Melanocyte of skin (primary cell): Measurements from ENCODE around the gene GNMT. TPM values are rescaled to one million over a fixed set of nuclear protein-coding genes. Genes with fewer than 3 reads are reported as not detected.

ENCODE experiments used
- total RNA-seq, 2 donors: library from RNA; depleted of rRNA; stranded (reverse); fragments of >200 nt; gene quantifications; 2 replicates each; pipeline ENCODE4 v1.2.3, GENCODE V29; 2012

GNMT gene
- not detected for total RNA-seq

DNA sequence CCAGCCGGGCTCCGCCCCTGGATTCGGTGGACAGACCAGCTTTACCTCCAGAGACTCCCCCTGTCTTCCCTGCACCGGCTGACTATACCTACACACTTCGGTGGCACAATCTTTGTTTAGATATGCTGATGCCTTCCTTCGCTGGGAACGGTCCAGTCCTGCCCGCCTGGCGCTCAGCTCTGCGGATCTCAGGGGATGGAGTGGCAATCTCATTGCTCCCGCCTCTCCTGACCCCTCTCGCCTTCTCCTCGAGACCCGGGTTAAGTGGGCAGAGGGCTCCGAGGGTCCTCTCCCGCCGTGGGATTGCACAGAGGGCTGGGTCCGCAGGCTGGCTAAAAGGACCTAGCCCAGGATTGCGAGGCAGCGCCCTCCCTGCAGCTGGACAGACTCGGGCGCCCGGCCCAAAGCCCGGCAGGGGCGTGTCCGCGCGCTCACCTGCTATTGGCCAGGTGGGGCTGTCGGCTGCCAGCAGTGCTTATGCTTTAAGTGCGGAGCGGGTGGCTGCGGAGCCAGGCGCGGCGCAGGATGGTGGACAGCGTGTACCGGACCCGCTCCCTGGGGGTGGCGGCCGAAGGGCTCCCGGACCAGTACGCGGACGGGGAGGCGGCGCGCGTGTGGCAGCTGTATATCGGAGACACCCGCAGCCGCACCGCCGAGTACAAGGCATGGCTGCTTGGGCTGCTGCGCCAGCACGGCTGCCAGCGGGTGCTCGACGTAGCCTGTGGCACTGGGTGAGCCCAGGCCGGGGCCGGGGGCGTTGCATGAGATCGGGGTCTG, at the start of gene GNMT:
TSS of gene GNMT (plus strand) at position 512 of the 777 bp plus-strand sequence. CDS start at position 526, 14 bp downstream.

GRCh38 chr6:42915732-42916131, 44.8 kb upstream of the GNMT start, which contains the start of gene PTCRA:
Gene PTCRA (plus strand): TSS chr6:42916053. CDS start chr6:42916070, 17 bp downstream.

DNA sequence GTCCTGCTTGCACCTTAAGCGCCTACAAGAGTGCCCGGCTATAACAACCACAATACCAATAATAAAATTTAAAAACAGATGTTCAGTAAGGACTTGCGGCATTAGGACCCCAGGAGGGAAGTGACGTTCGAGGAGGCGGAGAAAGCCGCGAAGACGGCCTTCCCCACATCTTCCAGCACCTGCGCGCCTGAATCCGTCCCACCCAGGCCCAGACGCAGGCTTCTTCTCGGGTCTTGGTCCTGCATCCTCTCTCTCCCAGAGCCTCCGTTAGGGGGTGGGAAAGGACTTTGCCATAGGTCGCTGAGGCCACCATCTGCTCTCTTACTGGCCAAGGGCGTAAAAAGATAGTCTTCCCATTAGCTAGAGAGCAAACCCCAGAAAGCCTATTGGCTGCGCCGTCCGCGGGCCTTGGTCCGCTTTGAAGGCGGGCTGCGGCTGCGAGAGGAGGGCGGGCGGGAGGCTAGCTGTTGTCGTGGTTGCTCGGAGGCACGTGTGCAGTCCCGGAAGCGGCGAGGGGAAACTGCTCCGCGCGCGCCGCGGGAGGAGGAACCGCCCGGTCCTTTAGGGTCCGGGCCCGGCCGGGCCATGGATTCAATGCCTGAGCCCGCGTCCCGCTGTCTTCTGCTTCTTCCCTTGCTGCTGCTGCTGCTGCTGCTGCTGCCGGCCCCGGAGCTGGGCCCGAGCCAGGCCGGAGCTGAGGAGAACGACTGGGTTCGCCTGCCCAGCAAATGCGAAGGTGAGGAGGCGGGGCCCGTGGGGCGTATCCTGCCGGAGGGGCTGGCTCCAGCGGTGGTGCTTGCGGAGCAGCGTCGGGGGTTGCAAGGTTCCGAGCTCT, 31.4 kb upstream of the GNMT start, which contains the start of gene CNPY3:
TSS of gene CNPY3 (plus strand) at position 495 of the 835 bp plus-strand sequence. CDS start at position 586, 91 bp downstream.

GRCh38 chr6:42978839-42979522, 18.4 kb downstream of the GNMT start, which contains the start of gene PEX6:
Gene PEX6 (minus strand): TSS chr6:42979181. CDS start chr6:42979150, 31 bp downstream.

DNA sequence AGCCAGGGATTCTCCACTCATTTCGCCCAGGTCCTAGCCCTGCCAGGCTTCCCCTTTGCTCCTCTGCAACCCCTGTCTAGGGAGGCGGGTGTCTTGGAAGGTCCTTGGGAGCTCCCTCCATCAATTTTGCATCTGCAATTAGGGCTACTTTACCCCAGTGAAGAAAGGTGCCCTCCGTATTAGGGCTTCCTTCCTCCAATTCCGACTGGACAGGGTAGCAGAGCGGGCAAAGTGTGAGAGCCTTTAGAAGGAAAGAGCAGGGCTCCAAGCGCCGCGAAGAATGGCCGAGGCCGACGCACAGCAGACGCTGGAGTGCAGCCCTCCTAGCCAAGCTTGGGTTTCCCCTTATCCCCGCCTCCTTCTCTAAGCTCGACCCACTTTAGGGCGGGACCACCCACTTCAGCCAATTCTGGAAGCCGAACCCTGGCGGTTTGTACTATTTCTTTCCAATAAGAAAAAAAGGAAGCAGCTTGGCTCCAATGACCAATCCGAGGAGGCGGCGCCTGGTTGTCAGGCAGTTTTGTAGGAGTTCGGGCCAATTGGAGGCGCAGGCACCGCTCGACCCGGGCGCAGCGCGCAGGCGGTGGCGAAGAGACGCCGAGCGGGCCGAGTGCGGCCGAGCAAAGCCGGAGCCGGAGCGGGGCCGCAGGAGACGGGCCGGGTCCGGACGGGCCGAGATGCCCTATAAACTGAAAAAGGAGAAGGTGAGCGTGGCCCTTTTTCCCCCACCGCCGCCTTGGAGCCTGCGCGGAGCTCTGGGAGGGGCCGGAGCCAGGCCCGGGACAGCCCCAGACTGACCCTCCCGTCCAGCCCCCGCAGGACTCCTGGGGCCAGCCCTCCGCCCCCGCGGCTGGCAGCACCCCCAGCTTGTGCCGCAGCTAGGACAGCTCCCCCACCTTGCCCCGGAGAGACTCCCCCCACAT, 23.7 kb downstream of the GNMT start, which contains the start of gene PPP2R5D:
TSS of gene PPP2R5D (plus strand) at position 570 of the 923 bp plus-strand sequence. CDS start at position 678, 108 bp downstream.

Other genes starting within 250 kb of the GNMT start
- gene PRPH2, start 238.2 kb upstream of the GNMT start, total RNA-seq: under 1 TPM; under 0.01 to 0.34 TPM
- gene TBCC, start 214.7 kb upstream of the GNMT start, total RNA-seq: 10 to 100 TPM; 37.2 to 49.0 TPM
- gene BICRAL, start 178.7 kb upstream of the GNMT start, total RNA-seq: 1 to 10 TPM; 4.7 to 4.8 TPM
- 100 to 1,000 TPM; 113 to 149 TPM for gene RPL7L1, start 81.1 kb upstream of the GNMT start, total RNA-seq
- gene PTCRA, start 44.7 kb upstream of the GNMT start, total RNA-seq: under 1 TPM in 1 of 2 donors, not detected in 1; 0.33 TPM
- 10 to 100 TPM; 19.6 to 39.6 TPM for gene CNPY3, start 31.3 kb upstream of the GNMT start, total RNA-seq
- 10 to 100 TPM; 20.3 to 27.5 TPM for gene PEX6, start 18.4 kb downstream of the GNMT start, total RNA-seq
- gene PPP2R5D, start 23.8 kb downstream of the GNMT start, total RNA-seq: 10 to 100 TPM; 48.5 to 65.6 TPM
- gene MEA1, start 53.2 kb downstream of the GNMT start, total RNA-seq: 10 to 100 TPM; 40.6 to 63.6 TPM
- 10 to 100 TPM; 84.7 to 90.9 TPM for gene KLHDC3, start 53.5 kb downstream of the GNMT start, total RNA-seq
- 100 to 1,000 TPM in 1 of 2 donors, 10 to 100 TPM in 1; 84.0 to 123 TPM for gene RRP36, start 60.9 kb downstream of the GNMT start, total RNA-seq
- gene CUL7, start 93.1 kb downstream of the GNMT start, total RNA-seq: 10 to 100 TPM; 16.7 to 17.6 TPM
- 10 to 100 TPM; 19.6 to 38.6 TPM for gene MRPL2, start 98.7 kb downstream of the GNMT start, total RNA-seq
- gene KLC4, start 98.9 kb downstream of the GNMT start, total RNA-seq: 10 to 100 TPM in 1 of 2 donors, 1 to 10 TPM in 1; 8.7 to 14.1 TPM
- 10 to 100 TPM; 19.3 to 36.6 TPM for gene PTK7, start 115.6 kb downstream of the GNMT start, total RNA-seq
- gene SRF, start 210.5 kb downstream of the GNMT start, total RNA-seq: 10 to 100 TPM; 15.8 to 22.6 TPM
- gene CUL9, start 221.4 kb downstream of the GNMT start, total RNA-seq: 10 to 100 TPM; 26.0 to 31.0 TPM